PFSK-1 (cell line): ENCODE results near the gene TTLL6.

Source experiments
- TAF1 ChIP-seq: IDR thresholded peaks from 2 replicates; pipeline ENCODE4 v1.6.1; 2012; ENCODE audit warnings: low read length, control low read depth, borderline replicate concordance; ENCODE audit not compliant: insufficient read depth
- TF ChIP-seq, protein P1 (sequence below), 2 experiments: IDR thresholded peaks; 2 replicates each; pipeline versions ENCODE4 v1.6.1 to v1.8.0; 2011 to 2012; ENCODE audit warnings: low read depth in 2 of 2, low read length in 2 of 2, control low read depth in 1 of 2, inconsistent platforms in 1 of 2, mild to moderate bottlenecking in 1 of 2, moderate library complexity in 1 of 2; ENCODE audit not compliant: insufficient read depth in 1 of 2

- TF ChIP-seq, protein P1, sequence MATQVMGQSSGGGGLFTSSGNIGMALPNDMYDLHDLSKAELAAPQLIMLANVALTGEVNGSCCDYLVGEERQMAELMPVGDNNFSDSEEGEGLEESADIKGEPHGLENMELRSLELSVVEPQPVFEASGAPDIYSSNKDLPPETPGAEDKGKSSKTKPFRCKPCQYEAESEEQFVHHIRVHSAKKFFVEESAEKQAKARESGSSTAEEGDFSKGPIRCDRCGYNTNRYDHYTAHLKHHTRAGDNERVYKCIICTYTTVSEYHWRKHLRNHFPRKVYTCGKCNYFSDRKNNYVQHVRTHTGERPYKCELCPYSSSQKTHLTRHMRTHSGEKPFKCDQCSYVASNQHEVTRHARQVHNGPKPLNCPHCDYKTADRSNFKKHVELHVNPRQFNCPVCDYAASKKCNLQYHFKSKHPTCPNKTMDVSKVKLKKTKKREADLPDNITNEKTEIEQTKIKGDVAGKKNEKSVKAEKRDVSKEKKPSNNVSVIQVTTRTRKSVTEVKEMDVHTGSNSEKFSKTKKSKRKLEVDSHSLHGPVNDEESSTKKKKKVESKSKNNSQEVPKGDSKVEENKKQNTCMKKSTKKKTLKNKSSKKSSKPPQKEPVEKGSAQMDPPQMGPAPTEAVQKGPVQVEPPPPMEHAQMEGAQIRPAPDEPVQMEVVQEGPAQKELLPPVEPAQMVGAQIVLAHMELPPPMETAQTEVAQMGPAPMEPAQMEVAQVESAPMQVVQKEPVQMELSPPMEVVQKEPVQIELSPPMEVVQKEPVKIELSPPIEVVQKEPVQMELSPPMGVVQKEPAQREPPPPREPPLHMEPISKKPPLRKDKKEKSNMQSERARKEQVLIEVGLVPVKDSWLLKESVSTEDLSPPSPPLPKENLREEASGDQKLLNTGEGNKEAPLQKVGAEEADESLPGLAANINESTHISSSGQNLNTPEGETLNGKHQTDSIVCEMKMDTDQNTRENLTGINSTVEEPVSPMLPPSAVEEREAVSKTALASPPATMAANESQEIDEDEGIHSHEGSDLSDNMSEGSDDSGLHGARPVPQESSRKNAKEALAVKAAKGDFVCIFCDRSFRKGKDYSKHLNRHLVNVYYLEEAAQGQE (IDR thresholded peaks at IDR 0.05; ENCODE audit: insufficient read depth in 1 of 2, low read depth in 2 of 2, low read length in 2 of 2) = no peak
- no peak for TF ChIP-seq TAF1
Measured at GRCh38 chr17:48800626-48801217, 16.3 kb downstream of the TTLL6 start.
